SW 1271 (cell line): ENCODE measurements around the gene MAPK4.
"Not testable (repeated sequence)": the region's sequence is repeated elsewhere in the genome, so short reads cannot be mapped to it uniquely, and the experiment has no call there.

Source experiments
- DNase-seq, 2 experiments: peaks; one replicate each; lab custom pipeline; 2025; lab: John Stamatoyannopoulos, UW

The MAPK4 gene

GRCh38 chr18:50687491-50687890 lies 127.6 kb downstream of the MAPK4 start:
- no peak for DNase-seq

DNA sequence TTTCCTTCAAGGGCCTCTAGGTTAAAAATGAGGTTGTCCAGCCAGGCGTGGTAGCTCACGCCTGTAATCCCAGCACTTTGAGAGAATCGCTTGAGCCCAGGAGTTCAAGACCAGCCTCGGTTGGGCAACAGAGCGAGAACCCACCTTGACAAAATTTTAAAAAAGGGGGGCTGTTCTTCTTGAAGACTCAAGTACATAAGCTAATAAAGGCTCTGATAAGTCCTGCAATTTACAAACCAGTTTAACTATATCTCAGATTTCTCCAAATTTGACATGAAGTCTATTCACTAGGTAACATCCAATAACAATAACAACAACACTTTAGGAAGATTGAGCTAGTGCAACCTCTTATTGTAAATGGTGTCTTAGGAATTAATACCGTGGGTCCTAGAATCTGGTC lies 129.7 kb downstream of the MAPK4 start:
- no peak for DNase-seq

DNA sequence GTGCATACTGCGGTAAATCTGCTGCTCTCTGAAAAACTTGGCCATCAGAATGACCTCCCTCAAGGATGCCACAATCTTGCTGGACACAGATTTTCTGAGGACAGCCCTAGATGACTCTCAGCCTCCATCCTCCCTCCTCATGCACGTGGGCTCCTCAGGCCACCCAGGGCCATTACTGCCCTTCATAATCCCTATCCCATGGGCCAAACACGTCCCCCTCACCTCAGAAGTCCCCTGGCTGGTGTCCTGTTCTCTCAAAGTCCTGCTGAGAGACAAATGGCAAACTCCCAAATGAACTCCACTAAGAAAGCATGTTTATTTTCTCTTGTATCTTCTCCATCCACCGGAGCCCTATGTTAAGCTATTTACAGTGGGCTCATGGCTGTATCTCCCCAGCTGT lies 134.3 kb downstream of the MAPK4 start:
- no peak for DNase-seq

DNA sequence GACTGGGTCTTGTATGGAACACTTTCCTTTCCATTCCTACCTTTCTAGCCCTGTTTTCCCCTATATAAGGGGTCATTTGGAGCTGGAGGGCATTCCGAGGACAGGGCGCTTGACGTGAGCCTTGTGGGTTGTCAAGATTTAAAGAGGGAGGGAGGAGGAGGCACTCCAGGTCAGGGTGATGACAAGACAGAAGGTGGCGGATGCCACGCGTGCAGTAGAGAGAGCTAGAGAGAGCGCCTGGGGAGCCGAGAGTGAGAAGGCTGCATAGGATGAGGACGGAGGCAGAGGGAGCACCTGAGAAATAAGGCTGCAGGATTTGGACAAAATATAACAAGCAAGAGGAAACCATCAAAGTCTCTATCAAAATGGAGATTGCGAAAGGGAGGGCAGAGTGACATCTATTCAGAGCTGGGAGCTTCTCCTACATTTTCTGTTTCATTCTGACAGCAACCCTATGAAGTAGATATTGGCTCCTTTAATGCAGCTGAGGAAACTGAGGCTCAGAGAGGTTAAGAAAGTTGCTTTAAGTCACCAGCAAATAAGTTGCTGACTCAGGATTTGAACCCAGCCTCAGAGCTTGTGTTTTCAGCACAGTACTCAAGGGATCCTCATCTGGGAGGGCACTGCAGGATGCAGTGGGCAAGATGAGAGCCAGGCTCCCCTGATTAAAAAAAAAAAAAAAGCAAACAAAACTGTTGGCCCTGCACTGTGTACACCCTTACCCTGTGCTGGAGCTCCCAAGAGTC lies 135.7 kb downstream of the MAPK4 start:
- no peak for DNase-seq

GRCh38 chr18:50696436-50696835 lies 136.5 kb downstream of the MAPK4 start:
- no peak for DNase-seq

DNA sequence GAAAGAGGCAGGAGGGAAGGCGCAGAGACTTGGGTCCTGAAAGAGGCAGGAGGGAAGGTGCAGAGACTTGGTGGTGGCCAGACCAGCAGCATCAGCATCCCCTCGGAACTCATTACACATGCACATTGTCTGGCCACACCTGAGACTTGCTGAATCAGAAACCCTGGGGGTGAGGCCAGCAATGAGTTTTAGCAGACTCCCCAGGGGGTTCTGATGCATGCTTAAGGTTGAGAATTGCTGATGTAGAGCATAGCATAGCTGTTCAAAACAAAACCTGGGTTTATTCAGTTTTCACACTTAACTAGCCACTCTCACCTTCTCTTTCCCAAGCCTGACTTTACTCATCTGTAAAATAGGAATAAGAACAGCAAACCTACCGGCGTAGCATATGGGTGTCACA lies 137.0 kb downstream of the MAPK4 start:
- DNase-seq, result no peak

- no peak for DNase-seq
These were observed 137.6 kb downstream of the MAPK4 start for GRCh38 chr18:50697509-50697908.

DNA sequence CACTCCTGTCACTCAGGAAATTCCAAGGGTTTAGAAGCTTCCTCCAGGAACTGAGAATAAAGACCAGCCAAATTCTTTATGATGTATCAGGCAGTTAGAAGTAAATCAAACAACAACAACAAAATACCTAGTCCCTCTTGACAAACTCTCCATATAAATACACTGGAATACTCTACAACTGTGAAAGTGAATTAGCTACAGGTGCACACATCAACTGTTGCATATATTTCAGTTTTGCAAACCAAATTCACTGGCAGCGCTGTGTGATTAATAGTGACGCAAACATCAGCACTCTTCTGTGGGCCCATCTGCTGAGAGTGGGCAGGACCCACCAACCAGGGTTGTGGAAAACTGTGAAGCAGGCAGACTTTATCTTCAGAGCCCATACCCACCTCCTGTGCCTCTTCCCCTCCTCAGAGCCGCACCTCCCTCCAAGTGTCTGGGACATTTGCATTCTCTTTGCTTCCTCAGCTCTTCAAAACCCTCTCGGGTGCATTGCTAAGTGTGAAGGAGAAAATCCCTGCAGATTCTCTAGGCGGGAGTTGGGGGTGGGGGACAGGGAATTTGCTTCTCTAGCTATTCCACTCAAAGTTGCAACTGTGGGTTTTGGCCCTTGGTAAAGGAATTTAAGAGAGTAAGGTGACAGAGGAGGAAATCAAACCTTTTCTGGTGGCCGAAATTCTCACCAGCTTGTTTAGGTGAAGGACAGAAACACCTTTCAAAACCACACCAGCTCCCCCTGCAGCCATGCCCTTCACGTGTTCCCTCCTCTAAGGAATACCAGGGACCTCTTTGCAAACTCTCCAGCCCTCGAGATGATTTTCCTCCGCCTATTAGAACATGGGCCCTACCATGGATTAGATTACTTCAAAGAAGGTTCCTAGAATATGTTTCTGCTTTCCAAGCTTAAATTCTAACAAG lies 140.6 kb downstream of the MAPK4 start:
- no peak for DNase-seq

DNA sequence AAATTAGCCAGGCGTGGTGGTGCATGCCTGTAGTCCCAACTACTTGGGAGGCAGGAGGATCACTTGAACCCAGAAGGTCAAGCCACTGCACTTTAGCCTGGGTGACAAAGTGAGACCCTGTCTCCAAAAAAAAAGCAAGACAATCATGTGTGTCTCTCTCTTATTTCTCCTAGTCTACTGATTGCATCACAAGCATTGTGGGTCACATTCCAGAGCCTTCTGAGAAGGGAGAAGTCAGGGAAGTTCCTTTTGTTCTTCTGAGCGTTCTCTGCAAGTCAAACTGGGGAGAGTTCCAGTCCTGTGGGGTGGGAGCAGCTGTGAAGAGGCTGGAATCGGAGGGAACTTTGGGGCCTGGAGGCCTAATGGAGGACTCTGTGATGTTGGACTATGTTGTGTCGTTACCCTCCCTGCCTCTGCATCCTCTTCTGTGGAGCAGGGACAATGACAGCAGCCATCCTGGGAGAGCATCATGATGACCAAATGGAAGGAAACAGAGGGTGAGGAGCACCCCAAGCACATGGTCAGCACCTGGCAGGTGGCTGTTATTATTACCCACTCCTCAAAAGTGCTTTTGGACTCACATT lies 144.6 kb downstream of the MAPK4 start:
- DNase-seq, result no peak

DNA sequence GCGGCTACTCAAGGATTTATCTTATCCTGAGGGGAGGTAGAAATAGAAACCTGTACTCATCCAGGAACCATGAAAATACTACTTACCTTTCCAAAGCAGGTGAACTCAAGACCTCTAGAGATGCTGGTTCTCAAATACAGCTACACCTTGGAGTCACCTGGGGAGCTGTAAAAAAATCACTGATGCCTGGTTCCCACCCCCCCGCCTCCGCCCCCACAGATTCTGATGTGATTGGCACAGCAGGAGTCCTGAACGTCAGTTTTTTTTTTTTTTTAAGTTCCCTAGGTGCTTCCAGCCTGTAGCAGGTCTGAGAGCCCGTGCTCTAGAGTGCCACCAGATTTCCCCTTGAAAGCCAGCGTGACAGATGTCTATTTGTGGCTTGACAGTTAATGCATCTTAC lies 146.3 kb downstream of the MAPK4 start:
- no peak for DNase-seq

GRCh38 chr18:50706651-50707050 lies 146.8 kb downstream of the MAPK4 start:
- no peak for DNase-seq

- DNase-seq, result not testable (repeated sequence)
These were observed 147.4 kb downstream of the MAPK4 start for GRCh38 chr18:50707297-50707696.

DNA sequence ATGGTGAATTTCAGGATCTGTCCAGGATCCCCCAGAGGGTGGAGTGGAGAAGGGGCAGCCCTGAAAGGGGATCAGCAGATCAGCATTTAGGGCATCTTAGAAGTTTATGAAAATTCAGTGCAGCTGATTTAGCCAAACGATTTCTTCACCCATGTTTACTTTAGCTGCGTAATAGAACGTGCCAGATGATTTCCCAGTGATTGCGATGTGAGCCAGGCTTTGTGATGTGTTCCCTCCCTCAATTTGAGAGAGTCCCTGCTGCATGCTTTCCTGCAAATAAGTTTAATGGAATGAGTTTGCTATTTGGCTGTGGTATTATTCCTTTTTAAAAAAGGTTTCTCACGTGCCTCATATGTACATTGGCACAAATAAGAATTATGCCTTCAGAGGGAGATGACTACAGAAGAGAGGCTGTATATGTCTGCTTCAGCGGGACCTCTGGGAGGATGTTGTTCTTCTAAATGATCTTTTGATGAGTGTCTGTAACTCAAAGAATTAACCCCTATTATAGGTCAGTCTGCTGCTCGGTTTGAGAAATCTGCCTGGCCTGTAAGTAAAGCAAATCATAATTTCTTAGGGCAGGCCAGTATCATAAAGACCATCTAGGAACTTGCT lies 148.1 kb downstream of the MAPK4 start:
- no peak for DNase-seq

- DNase-seq, result no peak
These were observed 149.3 kb downstream of the MAPK4 start for GRCh38 chr18:50709193-50709592.

GRCh38 chr18:50711386-50711785 lies 151.5 kb downstream of the MAPK4 start:
- no peak for DNase-seq

- DNase-seq, result no peak
These were observed 156.0 kb downstream of the MAPK4 start for GRCh38 chr18:50715919-50716318.

DNA sequence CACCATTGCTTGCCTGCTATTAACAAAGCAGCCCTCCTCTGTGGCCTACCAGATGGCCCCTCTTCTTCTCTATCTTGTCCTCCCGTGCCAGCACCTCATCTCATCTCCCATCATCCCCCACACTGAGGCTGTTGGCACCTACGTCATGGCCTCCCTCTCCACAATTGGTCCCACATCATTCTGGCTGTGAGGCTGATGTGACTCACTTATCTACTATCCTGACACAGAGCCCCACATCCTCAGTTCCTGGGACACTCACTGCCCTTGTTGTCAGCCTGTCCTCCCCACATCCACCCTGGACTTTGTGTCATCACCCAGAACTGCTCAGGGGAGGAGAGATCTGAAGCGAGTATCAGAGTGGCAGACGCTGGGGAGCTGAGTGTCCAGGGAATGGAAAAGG lies 157.0 kb downstream of the MAPK4 start:
- no peak for DNase-seq

- no peak for DNase-seq
These were observed 157.7 kb downstream of the MAPK4 start for GRCh38 chr18:50717563-50717962.

- DNase-seq, result no peak
These were observed 159.8 kb downstream of the MAPK4 start for GRCh38 chr18:50719471-50720324.

DNA sequence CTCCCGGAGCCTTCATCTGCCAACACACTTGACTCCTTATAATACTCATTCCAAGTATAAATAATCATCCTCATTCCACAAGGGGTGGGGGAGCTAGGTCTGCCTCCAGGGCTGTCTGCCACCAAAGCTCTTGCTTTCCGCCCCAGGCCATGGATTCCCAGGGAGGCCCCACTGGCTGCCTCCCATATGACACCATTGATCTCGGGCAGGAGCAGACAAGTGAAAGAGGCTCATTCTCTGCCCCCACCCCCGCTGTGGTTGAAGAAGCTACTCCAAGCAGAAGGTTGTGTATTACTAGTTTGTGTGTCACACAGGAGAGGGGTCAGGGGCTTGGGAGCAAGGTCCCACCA lies 160.4 kb downstream of the MAPK4 start:
- no peak for DNase-seq

DNA sequence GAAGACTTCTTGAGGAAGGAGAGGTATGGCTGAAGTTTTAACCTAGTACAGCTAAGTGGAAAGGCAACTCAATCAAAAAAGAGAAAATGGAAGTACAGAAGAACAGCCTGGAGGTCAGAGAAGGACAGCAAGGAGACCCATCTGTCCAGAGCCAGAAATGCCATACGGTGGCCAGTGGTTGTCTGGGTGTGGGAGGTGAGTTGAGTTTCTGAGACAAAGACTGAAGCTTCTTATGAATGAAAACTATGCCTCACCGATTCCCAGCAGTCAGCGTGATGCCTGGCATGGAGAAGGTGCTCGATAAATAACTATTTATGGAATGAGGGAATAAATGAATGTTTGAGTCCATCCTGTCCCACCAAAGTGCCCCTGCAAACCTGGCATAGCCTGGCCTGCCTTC lies 161.1 kb downstream of the MAPK4 start:
- DNase-seq, result no peak
